ENCODE data around the gene STPG4. TPM values are rescaled to one million over a fixed set of nuclear protein-coding genes. Genes with fewer than 3 reads are reported as not detected.

The STPG4 gene
- total RNA-seq, 1 donor = 2.2 TPM

DNA sequence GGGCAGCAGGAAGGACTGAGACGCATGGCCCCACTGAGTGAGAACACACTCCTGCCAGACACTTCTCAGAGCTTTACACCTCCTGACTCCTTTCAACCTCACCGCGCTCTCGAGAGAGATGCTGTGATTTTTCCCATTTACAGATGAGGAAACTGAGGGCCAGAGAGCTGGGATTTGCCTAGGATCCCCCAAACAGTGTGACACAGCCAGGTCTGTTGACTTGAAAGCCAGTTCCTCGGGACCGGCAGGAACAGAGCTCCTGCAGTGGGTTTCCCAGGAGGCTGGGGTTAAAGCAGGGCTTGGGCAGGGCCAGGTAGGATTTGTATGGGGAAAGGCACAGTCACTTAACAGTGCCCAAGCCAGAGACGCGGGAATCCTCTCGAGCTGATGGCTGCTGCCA is 81.9 kb downstream of the STPG4 start:
- TF ChIP-seq, protein P1, sequence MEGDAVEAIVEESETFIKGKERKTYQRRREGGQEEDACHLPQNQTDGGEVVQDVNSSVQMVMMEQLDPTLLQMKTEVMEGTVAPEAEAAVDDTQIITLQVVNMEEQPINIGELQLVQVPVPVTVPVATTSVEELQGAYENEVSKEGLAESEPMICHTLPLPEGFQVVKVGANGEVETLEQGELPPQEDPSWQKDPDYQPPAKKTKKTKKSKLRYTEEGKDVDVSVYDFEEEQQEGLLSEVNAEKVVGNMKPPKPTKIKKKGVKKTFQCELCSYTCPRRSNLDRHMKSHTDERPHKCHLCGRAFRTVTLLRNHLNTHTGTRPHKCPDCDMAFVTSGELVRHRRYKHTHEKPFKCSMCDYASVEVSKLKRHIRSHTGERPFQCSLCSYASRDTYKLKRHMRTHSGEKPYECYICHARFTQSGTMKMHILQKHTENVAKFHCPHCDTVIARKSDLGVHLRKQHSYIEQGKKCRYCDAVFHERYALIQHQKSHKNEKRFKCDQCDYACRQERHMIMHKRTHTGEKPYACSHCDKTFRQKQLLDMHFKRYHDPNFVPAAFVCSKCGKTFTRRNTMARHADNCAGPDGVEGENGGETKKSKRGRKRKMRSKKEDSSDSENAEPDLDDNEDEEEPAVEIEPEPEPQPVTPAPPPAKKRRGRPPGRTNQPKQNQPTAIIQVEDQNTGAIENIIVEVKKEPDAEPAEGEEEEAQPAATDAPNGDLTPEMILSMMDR (IDR thresholded peaks at IDR 0.05; ENCODE audit: insufficient read depth, low read depth, low read length) = no peak
- no peak overlapping the region for H3K4me3 ChIP-seq (ENCODE audit: low read depth, low read length)
- DNase-seq (ENCODE audit: low read depth) = no peak

DNA sequence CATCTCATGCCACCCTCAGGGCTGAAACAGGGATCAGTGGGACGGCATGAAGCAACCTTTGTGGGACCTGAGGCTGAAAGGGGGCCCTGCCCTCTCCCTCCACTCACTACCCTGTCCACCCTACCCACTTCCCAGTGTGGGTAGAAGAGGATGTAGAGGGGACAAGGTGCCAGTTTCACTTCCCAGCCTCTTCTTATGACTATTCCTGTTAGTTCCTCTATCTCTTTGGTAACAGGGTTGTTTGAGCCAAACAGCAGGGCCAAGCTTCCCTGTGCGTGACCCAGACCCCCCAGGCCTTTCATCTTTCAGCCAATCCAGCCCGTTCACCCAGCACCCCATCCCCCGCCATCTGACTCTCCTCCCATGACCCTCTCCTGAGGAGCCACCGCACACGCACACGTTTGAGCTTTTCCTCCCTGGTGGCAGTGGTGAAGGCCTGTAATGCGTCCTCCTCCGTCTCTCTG is 82.3 kb downstream of the STPG4 start:
- no peak for DNase-seq (ENCODE audit: low read depth)
- no peak overlapping the region for H3K4me3 ChIP-seq (ENCODE audit: low read depth, low read length)

DNA sequence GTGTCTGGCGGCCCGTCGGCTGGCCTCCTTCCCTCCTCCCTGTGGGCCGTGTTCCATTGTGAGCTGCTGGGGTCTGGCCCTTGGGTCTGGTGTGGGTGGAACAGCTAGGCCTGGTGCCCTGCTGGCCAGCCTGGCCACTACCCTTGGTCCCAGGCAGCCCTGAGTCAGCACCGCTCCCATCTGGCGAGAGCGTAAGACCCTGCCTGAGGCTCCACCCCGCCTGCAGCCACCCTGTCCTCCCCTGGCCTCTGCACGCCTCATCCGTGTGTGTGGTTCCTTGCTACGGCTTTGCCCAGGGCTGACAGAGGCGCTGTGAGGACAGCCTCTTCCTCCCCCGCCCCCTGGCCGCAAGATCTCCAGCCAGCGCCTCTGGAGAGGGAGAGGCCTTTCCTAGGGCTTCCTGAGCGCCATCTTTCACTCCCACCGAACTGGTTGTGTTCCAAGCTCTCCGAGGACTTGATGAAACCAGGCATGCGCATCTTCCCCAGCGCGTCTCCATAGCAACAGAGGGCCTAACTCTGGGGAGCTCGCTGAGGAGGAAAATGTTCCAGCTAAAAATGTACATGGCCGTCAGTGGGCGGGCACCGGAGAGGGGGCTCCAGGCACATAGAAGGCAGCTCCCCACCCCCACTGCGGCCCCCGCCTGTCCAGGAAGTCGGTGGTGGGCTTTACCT is 83.0 kb downstream of the STPG4 start:
- DNase-seq (ENCODE audit: low read depth) = peak; percentile 98
- H3K4me3 ChIP-seq (ENCODE audit: low read depth, low read length) = no peak overlapping the region
- TF ChIP-seq, protein P1 (IDR thresholded peaks at IDR 0.05; ENCODE audit: insufficient read depth, low read depth, low read length) = peak; percentile 44

More for the DNA sequence above, 82.3 kb downstream of the STPG4 start:
- TF ChIP-seq, protein P1 (IDR thresholded peaks at IDR 0.05; ENCODE audit: insufficient read depth, low read depth, low read length) = no peak

DNA sequence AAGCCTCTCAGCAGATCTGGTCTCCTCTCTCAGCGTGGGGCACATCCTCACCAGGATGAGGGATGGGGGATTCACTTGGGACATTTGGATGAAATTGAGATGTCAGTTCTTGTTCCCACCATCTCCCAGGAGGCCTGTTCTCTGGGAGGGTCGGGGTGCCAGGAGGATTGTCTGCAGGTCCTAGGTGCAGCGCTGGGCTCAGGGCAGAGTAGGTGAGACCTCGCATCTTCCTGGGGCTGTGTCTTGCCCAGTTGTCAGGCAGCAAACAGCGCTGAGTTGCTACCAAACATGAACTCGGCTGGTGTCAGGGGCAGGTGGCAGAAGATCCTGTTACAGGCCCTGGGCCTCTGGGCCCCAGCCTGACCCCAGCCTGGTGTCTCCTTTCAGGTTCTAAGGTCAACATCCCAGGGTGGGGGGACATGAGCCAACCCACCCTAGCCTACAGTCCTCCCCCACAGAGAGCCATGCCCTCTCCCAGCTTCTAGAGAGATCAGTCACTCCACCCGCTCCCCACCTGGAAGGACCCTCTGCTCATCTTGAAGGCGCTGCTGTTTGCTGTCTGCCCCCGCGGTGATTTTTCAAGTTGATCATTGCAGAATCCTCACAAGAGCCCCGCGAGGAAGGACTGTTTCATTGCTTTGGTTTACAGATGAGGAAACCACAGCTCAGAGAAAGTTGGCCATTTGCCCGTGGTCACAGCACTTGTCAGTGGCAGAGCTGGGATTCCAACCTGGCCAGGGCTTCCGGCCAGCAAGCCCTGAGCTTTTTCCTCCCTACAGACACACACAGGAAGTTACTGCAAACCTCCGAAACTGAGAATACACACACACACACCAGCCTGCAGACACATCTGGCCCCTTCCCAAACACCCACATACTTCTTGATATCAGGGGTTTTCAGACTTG is 83.9 kb downstream of the STPG4 start:
- peak; percentile 96 for DNase-seq (ENCODE audit: low read depth)
- no peak overlapping the region for H3K4me3 ChIP-seq (ENCODE audit: low read depth, low read length)
- TF ChIP-seq, protein P1 (IDR thresholded peaks at IDR 0.05; ENCODE audit: insufficient read depth, low read depth, low read length) = no peak

DNA sequence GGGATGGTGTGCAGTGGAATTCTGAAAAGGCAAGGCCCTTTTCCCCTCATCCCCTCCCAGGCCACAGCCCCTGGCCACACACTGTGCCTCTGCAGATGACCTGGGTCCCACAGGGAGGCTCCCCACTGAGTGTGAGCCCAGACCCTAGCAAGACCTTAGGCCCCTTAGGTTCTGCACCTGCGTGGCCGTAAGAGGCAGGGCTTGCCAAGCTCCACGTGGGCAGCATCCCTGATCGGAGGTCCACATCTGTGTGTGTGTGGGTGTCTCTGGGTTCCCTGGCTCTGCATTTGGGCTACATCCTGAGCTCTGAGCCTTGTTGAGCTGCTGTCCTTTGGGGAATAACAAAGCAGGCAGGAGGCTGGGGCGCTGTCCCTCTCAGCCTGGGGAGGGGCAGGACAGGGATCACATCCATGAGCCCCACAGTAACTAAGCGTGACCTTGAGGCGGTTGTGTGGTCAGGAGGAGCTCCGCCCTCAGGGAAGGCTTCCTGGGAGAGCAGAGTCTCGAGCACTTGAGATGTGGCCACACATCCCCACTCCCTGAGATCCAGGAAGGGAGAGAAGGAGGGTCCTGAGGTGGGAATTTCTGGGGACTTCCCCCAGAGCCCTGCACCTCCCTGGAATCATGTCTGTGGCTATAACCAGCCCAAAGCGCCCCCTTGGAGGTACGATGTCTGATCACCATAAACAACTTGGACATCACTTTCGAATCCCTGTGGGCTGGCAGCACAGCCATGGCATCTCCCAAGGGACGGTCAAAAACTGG is 84.8 kb downstream of the STPG4 start:
- DNase-seq (ENCODE audit: low read depth) = peak; percentile 64
- H3K4me3 ChIP-seq (ENCODE audit: low read depth, low read length) = no peak overlapping the region
- TF ChIP-seq, protein P1 (IDR thresholded peaks at IDR 0.05; ENCODE audit: insufficient read depth, low read depth, low read length) = no peak

DNA sequence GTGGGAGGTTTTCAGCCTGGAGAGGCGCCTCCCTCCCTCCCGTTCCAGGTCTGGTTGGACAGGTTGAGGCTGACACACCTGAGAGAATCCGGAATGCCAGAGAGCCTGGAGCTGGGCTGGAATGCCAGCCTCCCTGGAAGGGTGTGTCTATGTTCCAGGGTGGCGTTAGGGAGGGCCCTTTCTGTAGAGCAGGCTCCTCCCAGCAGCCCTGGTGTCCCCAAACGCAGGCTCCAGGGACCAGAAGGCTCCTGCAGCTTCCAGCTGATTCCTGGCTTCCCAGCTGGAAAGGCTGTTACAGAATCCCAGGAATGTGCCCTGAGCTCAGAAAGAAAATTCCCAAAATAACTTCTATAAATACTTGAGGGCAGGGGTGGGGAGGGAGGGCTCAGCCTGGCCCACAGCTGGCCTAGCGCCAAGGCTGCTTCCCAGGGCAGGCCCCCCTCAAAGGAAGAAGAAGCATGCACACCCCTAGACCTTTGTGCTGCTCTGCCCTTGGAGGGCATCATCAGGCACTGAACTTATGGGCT is 85.4 kb downstream of the STPG4 start:
- TF ChIP-seq, protein P1 (IDR thresholded peaks at IDR 0.05; ENCODE audit: insufficient read depth, low read depth, low read length) = no peak
- H3K4me3 ChIP-seq (ENCODE audit: low read depth, low read length) = no peak overlapping the region
- peak; percentile 69 for DNase-seq (ENCODE audit: low read depth)

All from fibroblast of villous mesenchyme (primary cell).